DND-41 (cell line): Measurements from ENCODE around the gene FGFR2.

Experiments used
- CTCF ChIP-seq: IDR thresholded peaks from 2 replicates; pipeline ENCODE4 v1.5.1; 2012; ENCODE audit warnings: borderline replicate concordance, low read length, moderate library complexity, mild to moderate bottlenecking; ENCODE audit not compliant: poor library complexity, severe bottlenecking; ENCODE audit errors: extremely low read depth
- EZH2 ChIP-seq: IDR thresholded peaks from 3 replicates; pipeline ENCODE4 v1.6.1; 2012; ENCODE audit warnings: borderline replicate concordance, low read depth, mild to moderate bottlenecking, moderate library complexity, low read length, inconsistent platforms; ENCODE audit not compliant: severe bottlenecking

DNA sequence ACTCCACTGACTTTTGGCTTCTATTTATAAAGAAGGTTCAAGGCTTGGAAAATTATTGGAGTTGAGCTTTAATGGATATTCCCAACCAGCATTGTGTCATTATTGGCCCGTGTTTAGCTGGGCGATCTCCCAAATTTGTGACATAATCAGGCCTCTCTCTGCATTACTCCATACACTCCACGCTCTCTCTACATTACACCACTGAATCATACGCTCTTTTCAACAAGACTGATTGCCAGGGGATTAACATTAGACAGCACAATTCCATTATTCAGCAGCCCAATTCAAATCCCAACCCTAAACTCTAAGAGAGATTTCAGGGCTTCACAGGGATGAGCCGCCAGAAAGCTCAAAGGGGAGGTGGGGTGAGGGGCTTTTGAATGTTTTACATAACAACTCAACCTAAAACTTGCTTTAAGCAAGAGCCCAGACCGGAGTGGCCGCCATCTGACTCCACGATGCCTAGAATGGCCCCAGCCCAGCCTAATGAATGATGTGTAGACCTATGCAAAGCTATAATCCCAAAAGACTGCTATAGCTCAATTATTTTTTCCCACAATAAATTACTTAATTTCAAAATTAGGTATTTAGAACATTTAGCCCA, 61.8 kb downstream of the FGFR2 start:
- TF ChIP-seq CTCF, result no peak
- no peak for TF ChIP-seq EZH2
